K562 (cell line): ENCODE measurements around the gene RAE1. TPM values are rescaled to one million over a fixed set of nuclear protein-coding genes. Genes with fewer than 3 reads are reported as not detected.

Experiments used
- ATAC-seq: fragments of 200-7000 bp; cut with Tn5 transposase; 3 replicates; pipeline ENCODE4 v1.9.1; 2020; ENCODE audit warnings: moderate library complexity
- BruUV-seq: library from RNA; stranded (reverse); fragments of 400-500 nt; replicated peaks from 2 replicates; lab custom pipeline; 2021; lab: Mats Ljungman, UMichigan
- CTCF ChIA-PET: fragments of 300-600 bp; formaldehyde crosslinking; extraction: SDS; loops from one replicate; lab custom pipeline; 2021; ENCODE audit warnings: low intra/inter-chr PET ratio; lab: Yijun Ruan, JAX
- POLR2A ChIA-PET: fragments of 300-600, 350-650 bp; sonication (Branson Sonifier 250); formaldehyde crosslinking; extraction: SDS; loops from one replicate; lab custom pipeline; 2021; ENCODE audit warnings: antibody characterized with exemption, inconsistent platforms; lab: Yijun Ruan, JAX
- DNase-seq, 4 experiments: peaks; one replicate each; pipeline versions ENCODE4 v3.0.0 to v3.0.0-alpha.2; 2011 to 2018; ENCODE audit warnings: low spot score in 3 of 4, mixed read lengths in 3 of 4; ENCODE audit errors: extremely low read depth in 1 of 4
- FAIRE-seq: peaks from 2 replicates; lab custom pipeline; 2011; peaks lifted over from hg19 to GRCh38; lab: Jason Lieb, UNC
- H2AFZ ChIP-seq: 2 replicates; pipeline ENCODE4 v1.6.0; 2011; ENCODE audit warnings: low read depth, low read length, control low read depth, inconsistent platforms
- H3K27ac ChIP-seq: fragments of 200-600 bp; 3 replicates; pipeline ENCODE4 v1.8.0; 2011; ENCODE audit warnings: low read depth, mild to moderate bottlenecking, control low read depth, inconsistent platforms, low read length, moderate library complexity, mixed read lengths; ENCODE audit errors: extremely low read depth
- H3K27me3 ChIP-seq, 2 experiments: fragments of 300-600 bp in 1 of 2; 2 replicates in 1 of 2; 3 replicates in 1 of 2; pipeline versions ENCODE4 v1.6.0 to v1.8.0; 2011; ENCODE audit warnings: inconsistent platforms in 2 of 2, low read length in 2 of 2, mild to moderate bottlenecking in 1 of 2, mixed read lengths in 1 of 2, moderate library complexity in 1 of 2; ENCODE audit not compliant: control insufficient read depth in 2 of 2, insufficient read depth in 2 of 2
- H3K36me3 ChIP-seq: fragments of 300-600 bp; 3 replicates; pipeline ENCODE4 v1.8.0; 2011; ENCODE audit warnings: mild to moderate bottlenecking, low read length, inconsistent platforms; ENCODE audit not compliant: control insufficient read depth, insufficient read depth
- H3K4me1 ChIP-seq, 2 experiments: fragments of 200-600 bp in 1 of 2; replicated peaks in 1 of 2; 2 replicates in 1 of 2; 3 replicates in 1 of 2; pipeline versions ENCODE4 v1.5.1 to v1.8.0; 2011; ENCODE audit warnings: inconsistent platforms in 2 of 2, low read length in 2 of 2, mild to moderate bottlenecking in 1 of 2, mixed read lengths in 1 of 2, moderate library complexity in 1 of 2; ENCODE audit not compliant: control insufficient read depth in 2 of 2, insufficient read depth in 2 of 2
- H3K4me2 ChIP-seq: 2 replicates; pipeline ENCODE4 v1.6.1; 2011; ENCODE audit warnings: low read length, control low read depth, inconsistent platforms, mixed read lengths; ENCODE audit not compliant: insufficient read depth
- H3K4me3 ChIP-seq: fragments of 200-600 bp; sonication (generic), shearing (Covaris generic); 2 replicates; pipeline ENCODE4 v1.5.1; 2016; ENCODE audit warnings: control low read depth, inconsistent platforms
- H3K79me2 ChIP-seq: fragments of 200-600 bp; 3 replicates; pipeline ENCODE4 v1.8.0; 2011; ENCODE audit warnings: low read length, inconsistent platforms; ENCODE audit not compliant: control insufficient read depth, insufficient read depth
- H3K9ac ChIP-seq, 2 experiments: 2 replicates each; pipeline versions ENCODE4 v1.6.0 to v1.6.1; 2011; ENCODE audit warnings: low read depth in 2 of 2, low read length in 2 of 2, control low read depth in 1 of 2, inconsistent platforms in 1 of 2, mild to moderate bottlenecking in 1 of 2, mixed read lengths in 1 of 2; ENCODE audit not compliant: insufficient read depth in 1 of 2
- H3K9me1 ChIP-seq: one replicate; pipeline ENCODE4 v1.6.0; 2011; ENCODE audit warnings: inconsistent platforms, mild to moderate bottlenecking, low read length, moderate library complexity; ENCODE audit not compliant: control insufficient read depth, insufficient read depth
- H3K9me3 ChIP-seq: replicated peaks from 2 replicates; pipeline ENCODE4 v1.5.1; 2011; ENCODE audit warnings: low read depth, low read length, inconsistent platforms; ENCODE audit not compliant: control insufficient read depth, insufficient read depth
- H4K20me1 ChIP-seq: replicated peaks from 2 replicates; pipeline ENCODE4 v1.6.1; 2011; ENCODE audit warnings: low read length, inconsistent platforms, mixed read lengths; ENCODE audit not compliant: control insufficient read depth, insufficient read depth
- CTCFL ChIP-seq: IDR thresholded peaks from 2 replicates; pipeline ENCODE4 v1.6.1; 2011; ENCODE audit warnings: borderline replicate concordance, low read depth, mild to moderate bottlenecking, moderate library complexity, low read length; ENCODE audit not compliant: insufficient read depth, poor library complexity, severe bottlenecking
- CUX1 ChIP-seq: fragments of 200-800 bp; sonication (Bioruptor generic); IDR thresholded peaks from 2 replicates; pipeline ENCODE4 v1.6.1; 2016; ENCODE audit warnings: missing genetic modification characterization, missing compliant biosample characterization
- LEF1 ChIP-seq: fragments of 450-650 bp; IDR thresholded peaks from 2 replicates; pipeline ENCODE4 v1.6.1; 2016; ENCODE audit warnings: mild to moderate bottlenecking
- PTTG1 ChIP-seq: fragments of 450-650 bp; IDR thresholded peaks from 2 replicates; pipeline ENCODE4 v1.6.1; 2016; ENCODE audit warnings: low read depth, mild to moderate bottlenecking, missing genetic modification characterization, missing compliant biosample characterization
- ZNF274 ChIP-seq: IDR thresholded peaks from 2 replicates; pipeline ENCODE4 v1.6.1; 2011; ENCODE audit warnings: low read depth, mild to moderate bottlenecking, low read length, moderate library complexity, borderline replicate concordance
- WGBS: fragments of 100-300 bp; shearing (Covaris generic); methylation state at CpG from one replicate; pipeline ENCODE4 v1.1.6; 2016; ENCODE audit warnings: low coverage, mixed read lengths; ENCODE audit not compliant: insufficient coverage; ENCODE audit errors: missing lambda C conversion rate; 5-methylcytosine and 5-hydroxymethylcytosine counted together
- in situ Hi-C: fragments of 300-500 bp; cut with MboI; formaldehyde crosslinking; loops from 4 replicates; pipeline ENCODE4 v1.15.0; 2018; ENCODE audit warnings: inconsistent platforms, mixed read lengths
- intact Hi-C: fragments of 100-400 bp; cut with micrococcal nuclease; formaldehyde crosslinking; loops from 2 replicates; pipeline ENCODE4 v1.14.2; 2022
- polyA plus RNA-seq, 8 experiments: library from polyadenylated mRNA; depleted of rRNA in 4 of 8; stranded (reverse) in 5 of 8; unstranded in 3 of 8; fragments of >200 nt; fragmentation: Nextera tagmentation in 2 of 8; fragmentation: Illumina TruSeq in 1 of 8; extraction: Ambion mirVana in 2 of 8; extraction: Trizol in 1 of 8; gene quantifications; 2 replicates each; pipeline versions ENCODE4 v1.2.1 to v1.2.3, GENCODE V29; 2011 to 2014; ENCODE audit warnings: inconsistent platforms in 1 of 8, missing spikeins in 1 of 8
- total RNA-seq, 7 experiments: library from RNA; depleted of rRNA in 6 of 7; stranded (reverse); fragments of >200 nt in 6 of 7; fragmentation: Illumina TruSeq in 2 of 7; extraction: Trizol in 2 of 7; gene quantifications; 2 replicates each; pipeline versions ENCODE4 v1.2.1 to v1.2.3, GENCODE V29; 2011 to 2021; ENCODE audit warnings: low replicate concordance in 1 of 7

RAE1 gene
- total and polyA plus RNA-seq, 9 of the 15 experiments (the other 6 are each of a cell fraction or from before 2014, with no cell fraction given) = 33.7 to 248 (median 77.7) TPM

GRCh38 chr20:57306747-57307146 lies 44.3 kb upstream of the RAE1 start:
- no peaks in the 10 kb centered on the region; the same call in 1 of the 2 replicates for H4K20me1 ChIP-seq
- no TSS peak for BruUV-seq
- no peak for ATAC-seq
- H3K27ac ChIP-seq = no peak overlapping the region
- no peaks in the 10 kb centered on the region for H3K79me2 ChIP-seq
- H3K9me1 ChIP-seq = no peaks in the 10 kb centered on the region
- TF ChIP-seq CUX1 (CRISPR knock-in tag) = no peak
- TF ChIP-seq CTCFL = no peak
- TF ChIP-seq ZNF274 = no peak
- TF ChIP-seq LEF1 = no peak
- no peak for TF ChIP-seq PTTG1 (tag)
- TF ChIP-seq, all 486 proteins: peak for 0
- Histone ChIP-seq H3K4me2 (no peak overlapping the region), H3K4me3 (no peak overlapping the region), H3K36me3 (no peaks in the 10 kb centered on the region), H3K9me3 (no peaks in the 10 kb centered on the region), H3K27me3 (peaks cover 20 to 52% of the 10 kb centered on the region in 2 experiments), H3K9ac (no peak overlapping the region), H3K4me1 (no peaks in the 10 kb centered on the region), H2AFZ (no peak overlapping the region)
- no peak for FAIRE-seq
- intact Hi-C loops (no loop called here), in situ Hi-C loops (no loop called here)
- ChIA-PET CTCF (no interaction called here), POLR2A (interaction anchor here (1.8 kb wide), 1 partner anchor 13 kb away, joined by 3 read pairs; no protein-coding TSS in a partner anchor)
- no peak for DNase-seq
- WGBS = 0% methylated on average over 5 of the region's 5 CpGs
